ENCODE measurements around the gene SLC38A5.

The SLC38A5 gene

GRCh38 chrX:48466696-48467095 lies 3.4 kb downstream of the SLC38A5 start:
- TF ChIP-seq ISL1 (CRISPR knock-in tag; IDR thresholded peaks at IDR 0.05) (no peak), SNAI2 (CRISPR knock-in tag; IDR thresholded peaks at IDR 0.05) (no peak), GLIS3 (CRISPR knock-in tag; IDR thresholded peaks at IDR 0.05) (no peak)
- no peak for ATAC-seq

- ATAC-seq: peak; percentile 76
- no peak for TF ChIP-seq CSDC2 (CRISPR knock-in tag; IDR thresholded peaks at IDR 0.05)
- no peak for TF ChIP-seq GLIS3 (CRISPR knock-in tag; IDR thresholded peaks at IDR 0.05)
- no peak for TF ChIP-seq RARB (CRISPR knock-in tag; IDR thresholded peaks at IDR 0.05)
- TF ChIP-seq PPARA (CRISPR knock-in tag; IDR thresholded peaks at IDR 0.05; ENCODE audit: borderline replicate concordance): no peak
- TF ChIP-seq BACH2 (CRISPR knock-in tag; IDR thresholded peaks at IDR 0.05; ENCODE audit: borderline replicate concordance): no peak
- TF ChIP-seq TSHZ2 (CRISPR knock-in tag; IDR thresholded peaks at IDR 0.05): no peak
- no peak for TF ChIP-seq ZC3H10 (CRISPR knock-in tag; IDR thresholded peaks at IDR 0.05)
- no peak for TF ChIP-seq ZFP3 (CRISPR knock-in tag; IDR thresholded peaks at IDR 0.05)
- TF ChIP-seq ZFP30 (CRISPR knock-in tag; IDR thresholded peaks at IDR 0.05): no peak
- TF ChIP-seq ZNF70 (CRISPR knock-in tag; IDR thresholded peaks at IDR 0.05): no peak
- TF ChIP-seq OSR1 (CRISPR knock-in tag; IDR thresholded peaks at IDR 0.05): no peak
- no peak for TF ChIP-seq CREB5 (CRISPR knock-in tag; IDR thresholded peaks at IDR 0.05; ENCODE audit: low read depth)
- no peak for TF ChIP-seq TCF4 (CRISPR knock-in tag; IDR thresholded peaks at IDR 0.05; ENCODE audit: borderline replicate concordance)
- no peak for TF ChIP-seq TOX (CRISPR knock-in tag; IDR thresholded peaks at IDR 0.05; ENCODE audit: borderline replicate concordance)
- no peak for TF ChIP-seq ZNF8 (CRISPR knock-in tag; IDR thresholded peaks at IDR 0.05)
- no peak for TF ChIP-seq ESRRG (CRISPR knock-in tag; IDR thresholded peaks at IDR 0.05)
- no peak for TF ChIP-seq POU6F1 (CRISPR knock-in tag; IDR thresholded peaks at IDR 0.05; ENCODE audit: borderline replicate concordance, low read depth)
- TF ChIP-seq SNAI2 (CRISPR knock-in tag; IDR thresholded peaks at IDR 0.05): no peak
- no peak for TF ChIP-seq CSRNP3 (CRISPR knock-in tag; IDR thresholded peaks at IDR 0.05)
- no peak for TF ChIP-seq ARNTL (CRISPR knock-in tag; IDR thresholded peaks at IDR 0.05; ENCODE audit: borderline replicate concordance, low read depth)
These were observed 4.6 kb downstream of the SLC38A5 start for GRCh38 chrX:48465336-48465933.

GRCh38 chrX:48461830-48462229 lies 8.2 kb downstream of the SLC38A5 start:
- TF ChIP-seq RARB (CRISPR knock-in tag; IDR thresholded peaks at IDR 0.05) (no peak), ZNF70 (CRISPR knock-in tag; IDR thresholded peaks at IDR 0.05) (no peak)
- no peak for ATAC-seq

GRCh38 chrX:48460606-48461005 lies 9.5 kb downstream of the SLC38A5 start:
- ATAC-seq: no peak
- TF ChIP-seq CSRNP3 (CRISPR knock-in tag; IDR thresholded peaks at IDR 0.05): no peak
- no peak for TF ChIP-seq PATZ1 (CRISPR knock-in tag; IDR thresholded peaks at IDR 0.05; ENCODE audit: borderline replicate concordance)
- TF ChIP-seq ZFP30 (CRISPR knock-in tag; IDR thresholded peaks at IDR 0.05): no peak
- TF ChIP-seq POU6F1 (CRISPR knock-in tag; IDR thresholded peaks at IDR 0.05; ENCODE audit: borderline replicate concordance, low read depth): no peak
- TF ChIP-seq GLIS3 (CRISPR knock-in tag; IDR thresholded peaks at IDR 0.05): no peak
- no peak for TF ChIP-seq ZNF565 (CRISPR knock-in tag; conservative IDR thresholded peaks at IDR 0.05; ENCODE audit: low read depth)
- TF ChIP-seq ZNF70 (CRISPR knock-in tag; IDR thresholded peaks at IDR 0.05): no peak
- no peak for TF ChIP-seq OSR1 (CRISPR knock-in tag; IDR thresholded peaks at IDR 0.05)
- TF ChIP-seq ARNTL (CRISPR knock-in tag; IDR thresholded peaks at IDR 0.05; ENCODE audit: borderline replicate concordance, low read depth): no peak
- no peak for TF ChIP-seq PPARA (CRISPR knock-in tag; IDR thresholded peaks at IDR 0.05; ENCODE audit: borderline replicate concordance)
- no peak for TF ChIP-seq ISL1 (CRISPR knock-in tag; IDR thresholded peaks at IDR 0.05)
- no peak for TF ChIP-seq TOX (CRISPR knock-in tag; IDR thresholded peaks at IDR 0.05; ENCODE audit: borderline replicate concordance)
- no peak for TF ChIP-seq CSDC2 (CRISPR knock-in tag; IDR thresholded peaks at IDR 0.05)
- TF ChIP-seq ZC3H10 (CRISPR knock-in tag; IDR thresholded peaks at IDR 0.05): no peak
- no peak for TF ChIP-seq SNAI2 (CRISPR knock-in tag; IDR thresholded peaks at IDR 0.05)
